OCI-LY1 (cell line): Measurements from ENCODE around the gene UST.

Experiments used
- CTCF ChIP-seq: fragments of 200-600 bp; sonication (generic), shearing (Covaris generic); IDR thresholded peaks from 2 replicates; pipeline ENCODE4 v1.5.1; 2017; ENCODE audit warnings: mild to moderate bottlenecking, antibody characterized with exemption, low read length, moderate library complexity, mixed read lengths
- EZH2 ChIP-seq: fragments of 200-600 bp; sonication (generic), shearing (Covaris generic); IDR thresholded peaks from 2 replicates; pipeline ENCODE4 v1.8.0; 2017; ENCODE audit warnings: borderline replicate concordance, mixed run types, mild to moderate bottlenecking, antibody characterized with exemption, low read length, moderate library complexity, mixed read lengths

DNA sequence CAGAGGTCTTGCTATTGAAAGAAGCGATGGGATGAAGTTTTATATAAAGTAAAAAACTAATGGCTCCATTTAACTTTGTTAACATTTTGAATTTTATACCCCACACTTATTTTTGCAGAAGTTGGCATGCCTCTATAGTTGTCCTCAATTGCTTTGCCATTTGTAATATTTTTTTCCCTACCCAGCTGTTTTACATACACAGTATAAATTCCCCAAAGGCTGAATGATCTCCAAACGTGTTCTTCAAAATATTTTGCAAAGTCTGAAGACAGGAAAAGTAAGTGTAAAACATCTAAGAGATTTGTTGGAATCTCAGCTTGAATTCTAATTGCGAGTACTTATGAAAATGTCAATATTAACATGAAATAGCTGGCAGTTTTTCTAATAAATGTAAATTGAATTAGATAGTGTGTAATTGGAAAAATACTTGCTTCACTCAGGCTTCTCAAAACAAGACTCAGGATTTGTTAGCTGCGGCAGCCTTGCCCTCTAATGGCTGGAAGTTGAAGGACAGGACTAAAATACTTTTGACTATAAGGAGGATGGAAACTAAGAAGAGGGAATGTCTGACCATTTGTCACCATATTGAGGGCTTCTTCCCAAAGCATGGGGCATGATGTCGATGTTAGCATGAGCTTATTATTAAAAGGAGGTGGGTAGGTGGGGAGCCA lies 226.8 kb downstream of the UST start:
- TF ChIP-seq CTCF (peak; percentile 18; the same call in 1 of the 2 replicates), EZH2 (no peak)
